ENCODE data around the gene RNFT2. TPM values are rescaled to one million over a fixed set of nuclear protein-coding genes. Genes with fewer than 3 reads are reported as not detected.
"Not testable (repeated sequence)": the region's sequence is repeated elsewhere in the genome, so short reads cannot be mapped to it uniquely, and the experiment has no call there.

Gene RNFT2
- total RNA-seq, 2 experiments from 2014 or later, result 8.6 to 8.9 TPM

GRCh38 chr12:116797885-116798284 lies 59.8 kb downstream of the RNFT2 start:
- H3K4me3 Mint-ChIP-seq, result no peak overlapping the region
- no peaks in the 10 kb centered on the region for H3K9me3 Mint-ChIP-seq (ENCODE audit: low read depth)
- ATAC-seq (no peak), DNase-seq (no peak)
- H3K27ac Mint-ChIP-seq, result no peak overlapping the region
- H3K36me3 Mint-ChIP-seq, result peaks cover 4% of the 10 kb centered on the region
- H3K27me3 Mint-ChIP-seq, result no peaks in the 10 kb centered on the region
- CTCF ChIA-PET, result no interaction called here
- no peaks in the 10 kb centered on the region for H3K4me1 Mint-ChIP-seq

- H3K27ac Mint-ChIP-seq, result no peak overlapping the region
- ATAC-seq (no peak), DNase-seq (no peak)
- peaks cover 4% of the 10 kb centered on the region for H3K36me3 Mint-ChIP-seq
- H3K9me3 Mint-ChIP-seq (ENCODE audit: low read depth), result no peaks in the 10 kb centered on the region
- CTCF ChIA-PET, result no interaction called here
- no peaks in the 10 kb centered on the region for H3K4me1 Mint-ChIP-seq
- H3K27me3 Mint-ChIP-seq, result no peaks in the 10 kb centered on the region
- H3K4me3 Mint-ChIP-seq, result no peak overlapping the region
Observed at GRCh38 chr12:116798719-116799118, 60.6 kb downstream of the RNFT2 start.

GRCh38 chr12:116799955-116800354 lies 61.8 kb downstream of the RNFT2 start:
- Mint-ChIP-seq H3K4me1 (no peaks in the 10 kb centered on the region), H3K27me3 (no peaks in the 10 kb centered on the region), H3K9me3 (ENCODE audit: low read depth) (no peaks in the 10 kb centered on the region), H3K27ac (no peak overlapping the region), H3K4me3 (no peak overlapping the region), H3K36me3 (peaks cover 4% of the 10 kb centered on the region)
- DNase-seq (no peak), ATAC-seq (no peak)
- CTCF ChIA-PET, result no interaction called here

DNA sequence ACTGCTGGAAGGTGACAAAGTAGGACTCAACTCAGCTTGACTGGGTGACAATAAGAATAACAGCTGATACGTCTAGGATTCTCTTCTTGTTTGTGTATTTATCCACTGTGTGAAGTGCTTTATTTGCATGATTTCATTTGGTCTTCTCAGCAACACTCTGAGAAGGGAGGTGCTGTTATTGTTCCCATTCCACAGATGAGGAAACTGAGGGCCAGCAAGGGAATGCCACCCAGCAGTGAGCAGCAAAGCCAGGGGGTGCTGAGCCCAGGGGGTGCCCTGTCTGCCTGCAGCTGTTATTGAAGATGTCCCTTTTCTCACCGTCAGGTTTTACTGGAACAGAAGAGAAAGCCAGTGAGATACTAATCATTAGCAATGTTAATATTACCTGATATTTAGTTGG lies 62.8 kb downstream of the RNFT2 start:
- no peaks in the 10 kb centered on the region for H3K27me3 Mint-ChIP-seq
- H3K4me1 Mint-ChIP-seq, result no peaks in the 10 kb centered on the region
- CTCF ChIA-PET, result no interaction called here

GRCh38 chr12:116802018-116802417 lies 63.9 kb downstream of the RNFT2 start:
- Mint-ChIP-seq H3K4me1 (no peaks in the 10 kb centered on the region), H3K27me3 (no peaks in the 10 kb centered on the region), H3K36me3 (peaks cover 4% of the 10 kb centered on the region), H3K27ac (no peak overlapping the region), H3K9me3 (ENCODE audit: low read depth) (no peaks in the 10 kb centered on the region), H3K4me3 (no peak overlapping the region)
- CTCF ChIA-PET, result no interaction called here
- ATAC-seq (no peak), DNase-seq (no peak)

More for the DNA sequence above, 62.8 kb downstream of the RNFT2 start:
- Mint-ChIP-seq H3K4me3 (no peak overlapping the region), H3K36me3 (peaks cover 4% of the 10 kb centered on the region), H3K9me3 (ENCODE audit: low read depth) (no peaks in the 10 kb centered on the region), H3K27ac (no peak overlapping the region)
- ATAC-seq, result no peak
- no peak for DNase-seq

- H3K27ac Mint-ChIP-seq, result no peak overlapping the region
- ATAC-seq (no peak), DNase-seq (no peak)
- no peaks in the 10 kb centered on the region for H3K9me3 Mint-ChIP-seq (ENCODE audit: low read depth)
- H3K4me3 Mint-ChIP-seq, result no peak overlapping the region
- H3K4me1 Mint-ChIP-seq, result no peaks in the 10 kb centered on the region
- CTCF ChIA-PET, result no interaction called here
- no peaks in the 10 kb centered on the region for H3K27me3 Mint-ChIP-seq
- H3K36me3 Mint-ChIP-seq, result peaks cover 4% of the 10 kb centered on the region
Observed at GRCh38 chr12:116803013-116803736, 65.1 kb downstream of the RNFT2 start.

DNA sequence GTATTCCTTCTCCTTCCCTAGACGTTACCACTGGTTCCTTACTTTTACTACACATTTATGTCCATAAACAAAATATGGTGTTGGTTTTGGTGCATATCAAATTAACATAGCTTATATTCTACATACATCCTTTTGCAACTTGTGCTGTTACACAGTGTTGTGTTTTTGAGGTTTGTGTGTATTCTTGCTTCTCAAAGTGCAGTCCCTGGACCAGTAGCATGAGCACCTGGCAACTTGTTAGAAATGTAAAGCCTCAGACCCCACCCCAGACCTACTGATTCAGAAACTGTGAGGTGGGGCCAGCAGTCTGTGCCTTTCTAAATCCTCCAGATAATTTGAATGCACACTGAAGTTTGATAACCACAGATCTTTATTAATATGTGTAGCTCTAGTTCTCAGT lies 65.9 kb downstream of the RNFT2 start:
- no peak overlapping the region for H3K4me3 Mint-ChIP-seq
- H3K27me3 Mint-ChIP-seq, result no peaks in the 10 kb centered on the region
- no peak overlapping the region for H3K27ac Mint-ChIP-seq
- H3K36me3 Mint-ChIP-seq, result peaks cover 3% of the 10 kb centered on the region
- H3K9me3 Mint-ChIP-seq (ENCODE audit: low read depth), result no peaks in the 10 kb centered on the region
- DNase-seq (no peak), ATAC-seq (no peak)
- no peaks in the 10 kb centered on the region for H3K4me1 Mint-ChIP-seq
- CTCF ChIA-PET, result interaction anchor here (0.6 kb wide), 1 partner anchor 102 kb away, joined by 3 read pairs; no protein-coding TSS in a partner anchor

- H3K27me3 Mint-ChIP-seq, result no peaks in the 10 kb centered on the region
- H3K9me3 Mint-ChIP-seq (ENCODE audit: low read depth), result no peaks in the 10 kb centered on the region
- H3K4me1 Mint-ChIP-seq, result no peaks in the 10 kb centered on the region
- CTCF ChIA-PET, result no interaction called here
- no peaks in the 10 kb centered on the region for H3K36me3 Mint-ChIP-seq
- no peak overlapping the region for H3K4me3 Mint-ChIP-seq
- no peak overlapping the region for H3K27ac Mint-ChIP-seq
- DNase-seq, result no peak
- no peak for ATAC-seq
Observed at GRCh38 chr12:116806845-116807440, 68.8 kb downstream of the RNFT2 start.

DNA sequence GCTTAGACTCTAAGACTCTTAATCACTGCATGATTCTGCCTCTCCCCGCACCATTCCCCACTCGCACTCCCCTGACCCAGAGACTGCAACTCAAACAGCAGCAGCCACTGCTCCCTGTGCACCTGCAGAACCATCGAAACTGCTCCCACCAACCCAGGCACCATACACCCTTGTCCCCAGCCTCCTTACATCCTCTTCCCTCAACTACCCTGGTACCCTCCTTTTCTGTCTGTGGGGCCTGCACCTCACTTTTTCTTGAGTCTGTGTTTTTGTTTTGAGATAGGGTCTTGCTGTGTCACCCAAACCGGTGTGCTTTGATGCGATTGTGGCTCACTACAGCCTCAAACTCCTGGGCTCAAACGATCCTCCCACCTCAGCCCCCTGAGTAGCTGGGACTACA lies 69.4 kb downstream of the RNFT2 start:
- CTCF ChIA-PET, result no interaction called here
- Mint-ChIP-seq H3K36me3 (no peaks in the 10 kb centered on the region), H3K27me3 (no peaks in the 10 kb centered on the region), H3K4me1 (no peaks in the 10 kb centered on the region), H3K9me3 (ENCODE audit: low read depth) (no peaks in the 10 kb centered on the region), H3K4me3 (no peak overlapping the region), H3K27ac (no peak overlapping the region)
- ATAC-seq (no peak), DNase-seq (no peak)

- no peaks in the 10 kb centered on the region for H3K27me3 Mint-ChIP-seq
- no peaks in the 10 kb centered on the region for H3K4me1 Mint-ChIP-seq
- DNase-seq, result no peak
- H3K27ac Mint-ChIP-seq, result no peak overlapping the region
- no peaks in the 10 kb centered on the region for H3K9me3 Mint-ChIP-seq (ENCODE audit: low read depth)
- CTCF ChIA-PET, result no interaction called here
- no peak overlapping the region for H3K4me3 Mint-ChIP-seq
- H3K36me3 Mint-ChIP-seq, result no peaks in the 10 kb centered on the region
- no peak for ATAC-seq
Observed at GRCh38 chr12:116808113-116809105, 70.3 kb downstream of the RNFT2 start.

GRCh38 chr12:116812238-116812637 lies 74.1 kb downstream of the RNFT2 start:
- Mint-ChIP-seq H3K4me3 (no peak overlapping the region), H3K27me3 (no peaks in the 10 kb centered on the region), H3K9me3 (ENCODE audit: low read depth) (no peaks in the 10 kb centered on the region), H3K36me3 (no peaks in the 10 kb centered on the region), H3K27ac (no peak overlapping the region), H3K4me1 (no peaks in the 10 kb centered on the region)
- CTCF ChIA-PET, result no interaction called here
- no peak for DNase-seq
- no peak for ATAC-seq

- ATAC-seq, result no peak
- no peaks in the 10 kb centered on the region for H3K27me3 Mint-ChIP-seq
- H3K4me3 Mint-ChIP-seq, result no peak overlapping the region
- no peaks in the 10 kb centered on the region for H3K36me3 Mint-ChIP-seq
- no peak overlapping the region for H3K27ac Mint-ChIP-seq
- CTCF ChIA-PET, result no interaction called here
- DNase-seq, result no peak
- no peaks in the 10 kb centered on the region for H3K9me3 Mint-ChIP-seq (ENCODE audit: low read depth)
- peaks cover 7% of the 10 kb centered on the region for H3K4me1 Mint-ChIP-seq
Observed at GRCh38 chr12:116813271-116814041, 75.3 kb downstream of the RNFT2 start.

GRCh38 chr12:116814766-116815165 lies 76.7 kb downstream of the RNFT2 start:
- H3K27ac Mint-ChIP-seq; H3K4me3 Mint-ChIP-seq; ATAC-seq; DNase-seq; H3K27me3 Mint-ChIP-seq; CTCF ChIA-PET; H3K9me3 Mint-ChIP-seq (ENCODE audit: low read depth); H3K36me3 Mint-ChIP-seq: not testable (repeated sequence)
- H3K4me1 Mint-ChIP-seq, result peaks cover 13% of the 10 kb centered on the region

Data from activated CD8-positive, alpha-beta memory T cell treated with anti-CD3 and anti-CD28 coated beads, Interleukin-2, amount 10 ng/mL, durations not matched to agents 7 days and 5 days (primary cell).